GM12878 (cell line): ENCODE results near the gene KRTAP5-7.

Experiments used
- CBFB ChIP-seq: IDR thresholded peaks from 2 replicates; pipeline ENCODE4 v1.6.1; 2016; ENCODE audit warnings: antibody characterized with exemption, low read depth
- CHD2 ChIP-seq: IDR thresholded peaks from 2 replicates; pipeline ENCODE4 v1.6.1; 2011; ENCODE audit warnings: low read depth, low read length, improper control_type of control experiment, borderline replicate concordance
- CREM ChIP-seq: IDR thresholded peaks from 2 replicates; pipeline ENCODE4 v1.6.1; 2014; ENCODE audit warnings: antibody characterized with exemption, low read depth
- EED ChIP-seq: sonication (generic); IDR thresholded peaks from 2 replicates; pipeline ENCODE4 v1.6.1; 2016; ENCODE audit warnings: antibody characterized with exemption, low read depth
- EZH2 ChIP-seq: IDR thresholded peaks from 2 replicates; pipeline ENCODE4 v1.6.1; 2012; ENCODE audit warnings: low read depth, mild to moderate bottlenecking, control low read depth, inconsistent platforms, low read length, borderline replicate concordance; ENCODE audit not compliant: control insufficient read depth
- NFYB ChIP-seq: IDR thresholded peaks from 2 replicates; pipeline ENCODE4 v1.6.1; 2011; ENCODE audit warnings: low read depth, mild to moderate bottlenecking, low read length, improper control_type of control experiment, moderate library complexity; ENCODE audit not compliant: insufficient read depth
- NR2C2 ChIP-seq: IDR thresholded peaks from 2 replicates; pipeline ENCODE4 v1.6.1; 2011; ENCODE audit warnings: borderline replicate concordance, low read depth; ENCODE audit not compliant: control insufficient read depth, insufficient read length
- POLR2A ChIP-seq: IDR thresholded peaks from 2 replicates; pipeline ENCODE4 v1.6.1; 2011; ENCODE audit warnings: low read depth, mild to moderate bottlenecking, low read length
- TARDBP ChIP-seq: IDR thresholded peaks from 2 replicates; pipeline ENCODE4 v1.6.1; 2016; ENCODE audit warnings: borderline replicate concordance
- USF2 ChIP-seq: IDR thresholded peaks from 2 replicates; pipeline ENCODE4 v1.6.1; 2011; ENCODE audit warnings: low read depth, low read length, improper control_type of control experiment, borderline replicate concordance
- TF ChIP-seq, protein P1 (sequence below), 3 experiments: IDR thresholded peaks in 2 of 3; conservative IDR thresholded peaks in 1 of 3; 2 replicates each; pipeline ENCODE4 v1.5.1; 2011; ENCODE audit warnings: low read depth in 3 of 3, low read length in 3 of 3, mild to moderate bottlenecking in 3 of 3, control low read depth in 2 of 3, moderate library complexity in 2 of 3, inconsistent platforms in 1 of 3, mixed read lengths in 1 of 3; ENCODE audit not compliant: control insufficient read depth in 2 of 3, insufficient read depth in 1 of 3; ENCODE audit errors: extremely low read depth in 1 of 3
- TF ChIP-seq, protein P2 (sequence below): IDR thresholded peaks from 2 replicates; pipeline ENCODE4 v1.6.1; 2012; ENCODE audit warnings: low read length, inconsistent platforms
- TF ChIP-seq, protein P3 (sequence below): IDR thresholded peaks from 2 replicates; pipeline ENCODE4 v1.6.1; 2012; ENCODE audit warnings: low read depth, low read length, improper control_type of control experiment

GRCh38 chr11:71519546-71519945 is 7.5 kb upstream of the KRTAP5-7 start:
- TF ChIP-seq TARDBP (no peak), POLR2A (no peak), NFYB (no peak), CBFB (no peak), CHD2 (no peak), EZH2 (no peak), EED (no peak), CREM (no peak), USF2 (no peak), NR2C2 (no peak)
- TF ChIP-seq, protein P1, sequence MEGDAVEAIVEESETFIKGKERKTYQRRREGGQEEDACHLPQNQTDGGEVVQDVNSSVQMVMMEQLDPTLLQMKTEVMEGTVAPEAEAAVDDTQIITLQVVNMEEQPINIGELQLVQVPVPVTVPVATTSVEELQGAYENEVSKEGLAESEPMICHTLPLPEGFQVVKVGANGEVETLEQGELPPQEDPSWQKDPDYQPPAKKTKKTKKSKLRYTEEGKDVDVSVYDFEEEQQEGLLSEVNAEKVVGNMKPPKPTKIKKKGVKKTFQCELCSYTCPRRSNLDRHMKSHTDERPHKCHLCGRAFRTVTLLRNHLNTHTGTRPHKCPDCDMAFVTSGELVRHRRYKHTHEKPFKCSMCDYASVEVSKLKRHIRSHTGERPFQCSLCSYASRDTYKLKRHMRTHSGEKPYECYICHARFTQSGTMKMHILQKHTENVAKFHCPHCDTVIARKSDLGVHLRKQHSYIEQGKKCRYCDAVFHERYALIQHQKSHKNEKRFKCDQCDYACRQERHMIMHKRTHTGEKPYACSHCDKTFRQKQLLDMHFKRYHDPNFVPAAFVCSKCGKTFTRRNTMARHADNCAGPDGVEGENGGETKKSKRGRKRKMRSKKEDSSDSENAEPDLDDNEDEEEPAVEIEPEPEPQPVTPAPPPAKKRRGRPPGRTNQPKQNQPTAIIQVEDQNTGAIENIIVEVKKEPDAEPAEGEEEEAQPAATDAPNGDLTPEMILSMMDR (IDR thresholded peaks at IDR 0.05 in 2 of 3, conservative IDR thresholded peaks at IDR 0.05 in 1 of 3; ENCODE audit: control insufficient read depth in 2 of 3, extremely low read depth in 1 of 3, insufficient read depth in 1 of 3, low read depth in 3 of 3, low read length in 3 of 3): no peak
- TF ChIP-seq, protein P2, sequence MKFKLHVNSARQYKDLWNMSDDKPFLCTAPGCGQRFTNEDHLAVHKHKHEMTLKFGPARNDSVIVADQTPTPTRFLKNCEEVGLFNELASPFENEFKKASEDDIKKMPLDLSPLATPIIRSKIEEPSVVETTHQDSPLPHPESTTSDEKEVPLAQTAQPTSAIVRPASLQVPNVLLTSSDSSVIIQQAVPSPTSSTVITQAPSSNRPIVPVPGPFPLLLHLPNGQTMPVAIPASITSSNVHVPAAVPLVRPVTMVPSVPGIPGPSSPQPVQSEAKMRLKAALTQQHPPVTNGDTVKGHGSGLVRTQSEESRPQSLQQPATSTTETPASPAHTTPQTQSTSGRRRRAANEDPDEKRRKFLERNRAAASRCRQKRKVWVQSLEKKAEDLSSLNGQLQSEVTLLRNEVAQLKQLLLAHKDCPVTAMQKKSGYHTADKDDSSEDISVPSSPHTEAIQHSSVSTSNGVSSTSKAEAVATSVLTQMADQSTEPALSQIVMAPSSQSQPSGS: no peak
- TF ChIP-seq, protein P3, sequence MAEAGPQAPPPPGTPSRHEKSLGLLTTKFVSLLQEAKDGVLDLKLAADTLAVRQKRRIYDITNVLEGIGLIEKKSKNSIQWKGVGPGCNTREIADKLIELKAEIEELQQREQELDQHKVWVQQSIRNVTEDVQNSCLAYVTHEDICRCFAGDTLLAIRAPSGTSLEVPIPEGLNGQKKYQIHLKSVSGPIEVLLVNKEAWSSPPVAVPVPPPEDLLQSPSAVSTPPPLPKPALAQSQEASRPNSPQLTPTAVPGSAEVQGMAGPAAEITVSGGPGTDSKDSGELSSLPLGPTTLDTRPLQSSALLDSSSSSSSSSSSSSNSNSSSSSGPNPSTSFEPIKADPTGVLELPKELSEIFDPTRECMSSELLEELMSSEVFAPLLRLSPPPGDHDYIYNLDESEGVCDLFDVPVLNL: no peak
